NCI-H1417 (cell line): ENCODE measurements around the gene FGGY.

Source experiments
- DNase-seq, 3 experiments: peaks; one replicate each; lab custom pipeline; 2025; lab: John Stamatoyannopoulos, UW

The FGGY gene

GRCh38 chr1:59765011-59765730 lies 468.3 kb downstream of the FGGY start:
- peak; percentile 49 to 87 (median 67) for DNase-seq

DNA sequence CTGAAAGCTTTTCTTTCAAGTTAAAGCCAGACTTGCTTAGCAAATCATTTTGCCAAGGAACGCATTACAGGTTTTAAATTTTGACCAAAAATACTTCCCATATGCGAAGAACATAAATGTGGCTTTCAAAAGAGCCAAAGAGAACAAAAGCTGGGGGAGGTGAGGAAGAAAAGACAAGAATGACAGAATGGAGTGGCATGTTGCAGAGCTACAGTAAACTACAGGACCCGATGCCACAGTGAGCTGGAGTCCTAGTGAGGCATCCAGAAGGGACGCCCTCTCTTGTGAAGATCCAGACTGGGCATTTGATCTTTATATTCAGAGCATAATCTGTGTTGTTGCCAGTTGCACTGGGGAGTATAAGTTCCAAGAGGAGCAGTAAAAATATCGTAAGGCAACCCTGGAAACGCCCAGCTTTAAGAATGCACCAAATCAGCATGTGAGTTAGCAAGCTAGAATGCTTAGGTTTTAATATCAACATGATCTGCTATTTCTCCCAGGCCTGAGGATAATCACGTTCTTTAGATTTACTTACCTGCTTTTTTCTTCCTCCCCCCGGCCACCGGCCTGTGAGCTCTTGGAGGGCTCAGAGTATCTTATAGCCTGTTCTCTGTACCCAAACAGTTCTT lies 469.4 kb downstream of the FGGY start:
- DNase-seq: no peak

DNA sequence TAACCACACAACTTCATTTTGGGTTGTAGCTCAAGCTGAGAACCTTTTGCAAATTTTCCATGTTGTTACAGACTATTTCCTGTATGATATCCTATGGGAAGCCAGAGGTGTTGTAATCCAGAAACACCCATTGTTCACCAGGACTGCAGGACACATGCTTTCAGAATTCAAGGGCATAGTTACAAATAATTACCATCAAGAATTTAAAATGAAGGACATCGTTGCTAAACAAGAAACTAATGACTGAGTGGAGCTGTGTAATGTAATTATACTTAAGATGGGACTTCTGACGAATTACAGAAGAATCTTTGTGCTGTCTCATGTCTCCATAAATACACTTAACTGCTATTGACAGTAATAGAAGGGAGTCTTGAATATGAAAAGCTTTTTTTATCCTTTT lies 470.2 kb downstream of the FGGY start:
- peak in 1 of 3 experiments; percentile 28 for DNase-seq

- peak; percentile 38 to 73 (median 52) for DNase-seq
Measured at GRCh38 chr1:59768792-59769735, 472.2 kb downstream of the FGGY start.

DNA sequence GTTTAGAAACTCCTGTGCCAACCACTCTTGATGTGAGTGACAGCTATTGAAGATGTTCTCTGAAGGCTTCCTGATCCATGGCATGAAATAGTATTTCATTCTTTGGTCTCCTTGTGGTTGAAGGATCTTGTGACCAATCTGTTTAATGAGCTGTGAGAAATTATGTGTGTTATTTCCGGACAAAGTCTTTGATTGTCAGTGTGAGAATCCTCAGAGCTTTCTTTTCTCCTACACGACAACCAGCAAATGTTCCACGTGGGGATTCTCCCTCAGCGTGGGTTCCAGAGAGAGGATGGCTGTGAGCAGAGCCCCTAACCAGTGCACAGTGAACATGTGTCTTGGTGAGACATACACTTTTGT lies 472.8 kb downstream of the FGGY start:
- DNase-seq: no peak

GRCh38 chr1:59771361-59771760 lies 474.5 kb downstream of the FGGY start:
- no peak for DNase-seq

- no peak for DNase-seq
Measured at GRCh38 chr1:59775480-59775879, 478.6 kb downstream of the FGGY start.

- no peak for DNase-seq
Measured at GRCh38 chr1:59776960-59777852, 480.3 kb downstream of the FGGY start.

- DNase-seq: no peak
Measured at GRCh38 chr1:59779949-59780348, 483.1 kb downstream of the FGGY start.

DNA sequence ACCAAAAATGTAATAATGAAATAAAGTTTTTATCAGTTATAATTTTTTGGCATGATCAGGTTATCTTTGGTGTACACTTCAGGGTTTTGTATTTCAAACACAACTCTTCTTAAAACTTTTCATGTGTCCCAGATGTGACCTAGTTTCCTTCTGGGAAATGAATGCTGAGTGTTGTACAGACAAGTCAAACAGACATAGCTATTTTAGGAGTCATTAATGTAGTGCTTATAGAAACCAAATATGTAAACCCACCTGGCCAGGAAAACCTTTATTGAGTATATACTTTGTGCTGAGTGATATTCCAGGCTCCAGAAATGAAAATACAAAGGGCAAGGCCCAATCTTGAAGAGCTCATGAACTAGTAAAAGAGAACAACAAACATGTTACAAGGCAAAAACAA lies 491.9 kb downstream of the FGGY start:
- no peak for DNase-seq

DNA sequence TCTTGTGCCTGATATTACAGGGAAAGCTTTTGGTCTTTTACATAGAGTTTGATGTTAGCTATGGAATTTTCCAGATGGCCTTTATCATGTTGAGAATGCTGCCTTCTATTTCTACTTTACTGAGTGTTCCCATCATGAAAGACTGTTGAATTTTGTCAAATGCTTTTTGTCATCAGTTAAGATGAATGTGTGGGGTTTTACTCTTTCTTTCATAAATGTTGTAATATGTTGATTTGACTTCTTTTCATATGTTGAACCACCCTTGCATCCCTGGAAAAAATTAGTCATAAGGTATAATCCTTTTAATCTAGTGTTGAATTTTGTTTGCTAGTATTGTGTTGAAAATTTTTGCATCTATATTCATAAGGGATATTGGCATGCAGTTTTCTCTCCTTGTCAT lies 501.7 kb downstream of the FGGY start:
- no peak for DNase-seq

- DNase-seq: no peak
Measured at GRCh38 chr1:59803458-59804038, 506.7 kb downstream of the FGGY start.

- DNase-seq: no peak
Measured at GRCh38 chr1:59804301-59804700, 507.4 kb downstream of the FGGY start.

GRCh38 chr1:59805554-59805953 lies 508.7 kb downstream of the FGGY start:
- DNase-seq: no peak
